ENCODE data around the gene OSBPL2.

GRCh38 chr20:62298577-62299249 lies 60.4 kb downstream of the OSBPL2 start:
- no peak for TF ChIP-seq CTCF (IDR thresholded peaks at IDR 0.05; ENCODE audit: borderline replicate concordance, extremely low read depth, low read length, poor library complexity, severe bottlenecking)
- no peak for TF ChIP-seq EZH2 (IDR thresholded peaks at IDR 0.05; ENCODE audit: borderline replicate concordance, low read depth, low read length, severe bottlenecking)

Measured in DND-41 (cell line).